GM10248 (cell line): ENCODE data around the gene STAT5B.

Source experiments
- CTCF ChIA-PET: fragments of 300-600 bp; sonication (Branson Sonifier 250); formaldehyde crosslinking; extraction: SDS; loops from one replicate; lab custom pipeline; 2021; ENCODE audit warnings: antibody characterized with exemption; lab: Yijun Ruan, JAX
- POLR2A ChIA-PET: fragments of 350-650 bp; sonication (Branson Sonifier 250); formaldehyde crosslinking; extraction: SDS; loops from one replicate; lab custom pipeline; 2020; ENCODE audit warnings: antibody characterized with exemption; lab: Yijun Ruan, JAX
- DNase-seq: peaks from one replicate; pipeline ENCODE4 v3.0.0; 2012; ENCODE audit errors: extremely low spot score
- TF ChIP-seq, protein P1 (sequence below): IDR thresholded peaks from 2 replicates; pipeline ENCODE4 v1.5.1; 2012; ENCODE audit warnings: mild to moderate bottlenecking, low read depth; ENCODE audit errors: extremely low read depth, missing control alignments, control extremely low read depth

STAT5B gene

GRCh38 chr17:42163696-42164407, 112.3 kb downstream of the STAT5B start:
- POLR2A ChIA-PET = interaction anchor here (0.5 kb wide), 1 partner anchor 194 kb away, joined by 3 read pairs; no protein-coding TSS in a partner anchor
- TF ChIP-seq, protein P1, sequence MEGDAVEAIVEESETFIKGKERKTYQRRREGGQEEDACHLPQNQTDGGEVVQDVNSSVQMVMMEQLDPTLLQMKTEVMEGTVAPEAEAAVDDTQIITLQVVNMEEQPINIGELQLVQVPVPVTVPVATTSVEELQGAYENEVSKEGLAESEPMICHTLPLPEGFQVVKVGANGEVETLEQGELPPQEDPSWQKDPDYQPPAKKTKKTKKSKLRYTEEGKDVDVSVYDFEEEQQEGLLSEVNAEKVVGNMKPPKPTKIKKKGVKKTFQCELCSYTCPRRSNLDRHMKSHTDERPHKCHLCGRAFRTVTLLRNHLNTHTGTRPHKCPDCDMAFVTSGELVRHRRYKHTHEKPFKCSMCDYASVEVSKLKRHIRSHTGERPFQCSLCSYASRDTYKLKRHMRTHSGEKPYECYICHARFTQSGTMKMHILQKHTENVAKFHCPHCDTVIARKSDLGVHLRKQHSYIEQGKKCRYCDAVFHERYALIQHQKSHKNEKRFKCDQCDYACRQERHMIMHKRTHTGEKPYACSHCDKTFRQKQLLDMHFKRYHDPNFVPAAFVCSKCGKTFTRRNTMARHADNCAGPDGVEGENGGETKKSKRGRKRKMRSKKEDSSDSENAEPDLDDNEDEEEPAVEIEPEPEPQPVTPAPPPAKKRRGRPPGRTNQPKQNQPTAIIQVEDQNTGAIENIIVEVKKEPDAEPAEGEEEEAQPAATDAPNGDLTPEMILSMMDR = no peak
- CTCF ChIA-PET = interaction anchor here (1.3 to 3.7 kb wide), 3 partner anchors 10 to 21 kb away, joined by 3 to 30 read pairs (median 5); partner anchors contain the start of gene KCNH4

DNA sequence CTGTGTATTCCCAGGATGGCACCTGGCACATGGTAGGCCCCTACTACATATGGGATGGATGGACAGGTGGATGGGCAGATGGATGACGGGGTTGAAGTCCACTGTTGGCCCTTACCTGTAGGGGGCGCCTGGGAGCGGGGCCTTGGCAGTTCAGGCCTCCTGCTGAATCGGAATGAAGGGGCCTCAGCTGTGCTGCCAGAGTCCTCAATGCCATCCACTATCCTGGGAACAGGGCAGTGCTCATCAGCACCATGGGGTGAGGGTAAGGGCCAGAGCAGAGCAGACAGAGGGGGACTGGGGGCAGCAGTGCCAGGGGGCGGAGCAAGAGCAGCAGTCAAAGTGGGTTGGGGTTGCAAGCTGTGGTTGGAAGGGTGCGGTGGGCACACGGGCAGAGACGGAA, 113.1 kb downstream of the STAT5B start:
- CTCF ChIA-PET = interaction anchor here (1.3 to 3.7 kb wide), 4 partner anchors 10 to 31 kb away, joined by 3 to 30 read pairs (median 5); partner anchors contain the start of genes GHDC and KCNH4
- TF ChIP-seq, protein P1 = peak; percentile 35
- peak; percentile 61 for DNase-seq
- POLR2A ChIA-PET = interaction anchor here (0.5 kb wide), 1 partner anchor 193 kb away, joined by 3 read pairs; no protein-coding TSS in a partner anchor

More at GRCh38 chr17:42163696-42164407, 112.3 kb downstream of the STAT5B start:
- DNase-seq = no peak

DNA sequence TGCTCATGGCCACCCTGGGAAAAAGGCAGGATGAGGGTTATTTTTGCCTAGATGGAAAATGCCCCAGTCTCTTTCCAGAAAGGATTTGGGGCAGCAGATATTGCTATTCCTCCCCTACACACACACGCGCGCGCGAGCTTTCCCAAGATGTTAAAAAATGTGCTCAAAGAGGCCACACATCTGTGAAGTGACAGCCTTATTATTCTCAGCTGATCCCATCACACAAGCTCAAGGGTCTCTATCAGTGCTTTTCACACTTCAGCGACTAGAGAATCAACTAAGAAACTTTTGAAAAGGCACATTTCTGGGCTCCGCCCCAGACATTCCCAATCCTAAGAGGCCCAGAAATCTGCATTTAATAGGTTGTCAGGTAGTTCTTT, 115.7 kb downstream of the STAT5B start:
- POLR2A ChIA-PET = interaction anchor here (0.7 kb wide), 1 partner anchor 180 kb away, joined by 3 read pairs; no protein-coding TSS in a partner anchor
- CTCF ChIA-PET = interaction anchor here (1.3 to 1.5 kb wide), 3 partner anchors 19 to 23 kb away, joined by 3 to 6 read pairs (median 4); partner anchors contain the start of gene KCNH4

DNA sequence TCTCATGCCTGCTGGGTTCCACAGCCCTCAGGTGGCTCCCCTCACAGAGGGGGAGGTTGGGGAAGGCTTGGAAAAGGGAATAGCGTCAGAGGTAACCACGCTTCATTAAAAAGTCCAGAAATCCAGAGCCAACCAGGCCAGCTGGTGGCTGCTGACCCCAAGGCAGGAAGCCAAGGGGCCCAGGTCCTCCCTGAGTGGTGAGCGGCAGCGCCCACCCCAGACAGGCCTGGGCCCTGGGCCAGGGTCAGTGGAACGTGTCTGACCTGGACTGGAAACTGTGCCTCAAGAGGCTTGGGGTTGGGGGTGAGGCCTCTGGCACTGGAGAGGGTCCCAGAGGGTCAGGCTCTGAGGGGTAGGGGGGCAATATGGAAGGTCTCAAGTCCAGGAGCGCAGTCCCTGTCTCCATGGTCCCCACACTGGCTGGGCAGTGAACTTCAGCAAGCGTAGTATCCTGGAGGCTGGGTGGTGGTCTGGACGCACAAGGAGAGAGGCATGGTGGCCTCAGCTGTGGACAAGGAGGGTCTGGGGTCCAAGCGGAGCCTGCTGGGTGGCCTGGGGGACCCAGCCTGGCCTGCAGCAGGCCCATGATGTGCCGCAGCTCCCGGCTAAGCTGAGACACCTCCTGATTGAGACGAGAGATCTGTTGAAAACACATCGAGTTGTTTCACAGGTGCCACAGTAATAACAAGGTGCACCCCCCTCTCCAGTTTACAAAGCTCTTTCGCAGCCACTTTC, 116.2 kb downstream of the STAT5B start:
- ChIA-PET CTCF (interaction anchor here (1.3 to 1.5 kb wide), 3 partner anchors 20 to 22 kb away, joined by 3 to 6 read pairs (median 4); partner anchors contain the start of gene KCNH4), POLR2A (interaction anchor here (0.7 kb wide), 1 partner anchor 180 kb away, joined by 3 read pairs; no protein-coding TSS in a partner anchor)
- no peak for DNase-seq
- TF ChIP-seq, protein P1 = no peak

More for the DNA sequence above, 115.7 kb downstream of the STAT5B start:
- DNase-seq = no peak
- TF ChIP-seq, protein P1 = no peak

GRCh38 chr17:42155614-42156045, 120.6 kb downstream of the STAT5B start:
- ChIA-PET POLR2A (interaction anchor here (0.5 kb wide), 1 partner anchor 189 kb away, joined by 3 read pairs; the partner anchor contains the start of gene CNP), CTCF (interaction anchor here (1.1 to 1.6 kb wide), 2 partner anchors 12 to 23 kb away, joined by 3 read pairs; no protein-coding TSS in a partner anchor)
- TF ChIP-seq, protein P1 = no peak
- DNase-seq = no peak
